ENCODE data around the gene C3orf20. TPM values are rescaled to one million over a fixed set of nuclear protein-coding genes. Genes with fewer than 3 reads are reported as not detected.

The C3orf20 gene
- total and polyA plus RNA-seq, 4 donors, result 0.16 to 0.30 TPM; not detected in 2

DNA sequence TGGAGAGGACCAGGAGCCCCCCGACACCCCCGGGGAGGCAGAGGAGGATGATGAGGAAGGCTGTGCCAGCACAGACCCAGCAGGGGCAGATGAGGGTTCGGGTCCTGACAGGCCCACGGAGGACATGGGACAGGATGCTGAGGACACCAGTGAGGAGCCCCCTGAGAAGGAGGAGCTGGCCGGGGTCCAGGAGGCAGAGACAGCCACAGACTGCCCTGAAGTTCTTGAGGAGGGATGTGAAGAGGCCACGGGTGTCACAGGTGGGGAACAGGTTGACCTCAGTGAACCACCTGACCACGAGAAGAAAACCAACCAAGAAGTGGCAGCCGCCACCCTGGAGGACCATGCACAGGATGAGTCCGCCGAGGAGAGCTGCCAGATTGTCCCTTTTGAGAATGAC lies 144.7 kb downstream of the C3orf20 start:
- no peaks in the 10 kb centered on the region for H3K9me3 ChIP-seq (ENCODE audit: control insufficient read depth, low read length)
- no peak overlapping the region for H3K4me3 ChIP-seq (ENCODE audit: low read length in 2 of 2)
- H3K4me1 ChIP-seq (ENCODE audit: control insufficient read depth in 1 of 2, insufficient read depth in 2 of 2, low read length in 2 of 2), result no peaks in the 10 kb centered on the region
- H3K36me3 ChIP-seq (ENCODE audit: control insufficient read depth in 1 of 2, insufficient read depth in 2 of 2, low read length in 1 of 2), result no peaks in the 10 kb centered on the region
- ATAC-seq (ENCODE audit: low FRiP score), result no peak
- no peak for DNase-seq
- no peak overlapping the region for H3K27ac ChIP-seq (ENCODE audit: low read depth in 1 of 2, low read length in 2 of 2)
- WGBS, 2 donors, result 94% methylated on average over 10 of the region's 10 CpGs
- H3K27me3 ChIP-seq (ENCODE audit: control insufficient read depth in 1 of 2, insufficient read depth in 2 of 2, low read length in 1 of 2), result no peaks in the 10 kb centered on the region
- intact Hi-C loops (cut with DNase I), result no loop called here

- WGBS, 2 donors, result 95 to 97% methylated on average over 17 of the region's 17 CpGs
- Histone ChIP-seq H3K4me3 (ENCODE audit: low read length in 2 of 2) (no peak overlapping the region), H3K4me1 (ENCODE audit: control insufficient read depth in 1 of 2, insufficient read depth in 2 of 2, low read length in 2 of 2) (no peaks in the 10 kb centered on the region), H3K27ac (ENCODE audit: low read depth in 1 of 2, low read length in 2 of 2) (no peak overlapping the region), H3K9me3 (ENCODE audit: control insufficient read depth, low read length) (no peaks in the 10 kb centered on the region), H3K36me3 (ENCODE audit: control insufficient read depth in 1 of 2, insufficient read depth in 2 of 2, low read length in 1 of 2) (no peaks in the 10 kb centered on the region), H3K27me3 (ENCODE audit: control insufficient read depth in 1 of 2, insufficient read depth in 2 of 2, low read length in 1 of 2) (no peaks in the 10 kb centered on the region)
- intact Hi-C loops (cut with DNase I), result no loop called here
- ATAC-seq (ENCODE audit: low FRiP score) (no peak), DNase-seq (no peak)
Measured at GRCh38 chr3:14820156-14820555, 145.2 kb downstream of the C3orf20 start.

DNA sequence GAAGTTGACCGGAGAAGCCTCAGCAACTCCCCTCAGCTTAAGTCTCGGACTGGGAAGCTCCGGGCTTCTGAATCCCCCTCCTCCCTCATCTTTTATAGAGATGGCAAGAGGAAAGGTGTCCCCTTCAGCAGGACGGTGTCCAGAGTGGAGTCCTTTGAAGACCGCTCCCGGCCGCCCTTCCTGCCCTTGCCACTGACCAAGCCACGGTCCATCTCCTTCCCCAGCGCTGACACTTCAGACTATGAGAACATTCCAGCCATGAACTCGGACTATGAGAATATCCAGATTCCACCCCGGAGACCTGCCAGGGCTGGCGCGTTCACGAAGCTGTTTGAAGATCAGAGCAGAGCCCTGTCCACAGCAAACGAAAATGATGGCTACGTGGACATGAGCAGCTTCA lies 146.2 kb downstream of the C3orf20 start:
- 92 to 94% methylated on average over 16 of the region's 16 CpGs for WGBS, 2 donors
- Histone ChIP-seq H3K4me1 (ENCODE audit: control insufficient read depth in 1 of 2, insufficient read depth in 2 of 2, low read length in 2 of 2) (no peaks in the 10 kb centered on the region), H3K36me3 (ENCODE audit: control insufficient read depth in 1 of 2, insufficient read depth in 2 of 2, low read length in 1 of 2) (no peaks in the 10 kb centered on the region), H3K27me3 (ENCODE audit: control insufficient read depth in 1 of 2, insufficient read depth in 2 of 2, low read length in 1 of 2) (no peaks in the 10 kb centered on the region), H3K27ac (ENCODE audit: low read depth in 1 of 2, low read length in 2 of 2) (no peak overlapping the region), H3K4me3 (ENCODE audit: low read length in 2 of 2) (no peak overlapping the region), H3K9me3 (ENCODE audit: control insufficient read depth, low read length) (no peaks in the 10 kb centered on the region)
- ATAC-seq (ENCODE audit: low FRiP score) (no peak), DNase-seq (no peak)
- intact Hi-C loops (cut with DNase I), result no loop called here

DNA sequence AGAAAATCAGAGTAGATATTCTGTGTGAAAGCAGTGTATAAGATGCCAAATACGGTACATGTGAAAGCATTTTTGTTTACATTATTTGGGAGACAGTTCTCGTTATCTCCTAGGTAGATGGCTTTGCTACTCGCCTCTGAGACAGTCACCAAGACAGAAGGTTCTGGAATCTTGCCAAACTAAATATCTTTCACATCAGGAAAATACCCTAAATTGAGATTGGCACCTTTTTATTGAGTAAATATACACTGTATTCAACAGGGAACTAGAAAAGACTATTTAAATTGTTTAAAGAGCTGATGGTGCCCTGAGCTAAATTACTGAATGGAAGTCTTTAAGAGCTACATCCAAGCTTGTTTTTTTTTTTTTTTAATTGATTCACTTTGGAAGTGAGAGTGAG lies 147.2 kb downstream of the C3orf20 start:
- ATAC-seq (ENCODE audit: low FRiP score), result no peak

More for the DNA sequence above, 147.2 kb downstream of the C3orf20 start:
- H3K27me3 ChIP-seq (ENCODE audit: control insufficient read depth in 1 of 2, insufficient read depth in 2 of 2, low read length in 1 of 2), result no peaks in the 10 kb centered on the region
- DNase-seq, result no peak
- H3K9me3 ChIP-seq (ENCODE audit: control insufficient read depth, low read length), result no peaks in the 10 kb centered on the region
- intact Hi-C loops (cut with DNase I), result no loop called here
- H3K4me1 ChIP-seq (ENCODE audit: control insufficient read depth in 1 of 2, insufficient read depth in 2 of 2, low read length in 2 of 2), result no peaks in the 10 kb centered on the region
- H3K4me3 ChIP-seq (ENCODE audit: low read length in 2 of 2), result no peak overlapping the region
- H3K36me3 ChIP-seq (ENCODE audit: control insufficient read depth in 1 of 2, insufficient read depth in 2 of 2, low read length in 1 of 2), result no peaks in the 10 kb centered on the region
- WGBS, 2 donors, result 85 to 87% methylated on average over 3 of the region's 3 CpGs
- no peak overlapping the region for H3K27ac ChIP-seq (ENCODE audit: low read depth in 1 of 2, low read length in 2 of 2)

Other genes with a start within 250 kb of the C3orf20 start
- 1 to 10 TPM; 3.1 to 8.6 TPM for gene GRIP2, start 134.8 kb upstream of the C3orf20 start, total RNA-seq
- gene GRIP2, start 134.8 kb upstream of the C3orf20 start, polyA plus RNA-seq, result under 1 TPM; 0.50 to 0.61 TPM
- 10 to 100 TPM; 19.3 to 25.2 TPM for gene CCDC174, start 23.4 kb upstream of the C3orf20 start, total RNA-seq
- gene CCDC174, start 23.4 kb upstream of the C3orf20 start, polyA plus RNA-seq, result 10 to 100 TPM; 21.4 to 30.1 TPM
- 10 to 100 TPM; 36.2 to 61.6 TPM for gene FGD5, start 143.8 kb downstream of the C3orf20 start, total RNA-seq
- 1 to 10 TPM; 2.5 to 3.8 TPM for gene FGD5, start 143.8 kb downstream of the C3orf20 start, polyA plus RNA-seq